Bone marrow (tissue), 2 donors: ENCODE results near the gene GID4.
A peak's percentile ranks its signal among the peaks of the same experiment; 100 is the strongest.
"Not testable (repeated sequence)": the region's sequence is repeated elsewhere in the genome, so short reads cannot be mapped to it uniquely, and the experiment has no call there.

Experiments used
- DNase-seq, 2 donors: peaks; one replicate each; lab custom pipeline; 2025; lab: John Stamatoyannopoulos, UW

The GID4 gene

DNA sequence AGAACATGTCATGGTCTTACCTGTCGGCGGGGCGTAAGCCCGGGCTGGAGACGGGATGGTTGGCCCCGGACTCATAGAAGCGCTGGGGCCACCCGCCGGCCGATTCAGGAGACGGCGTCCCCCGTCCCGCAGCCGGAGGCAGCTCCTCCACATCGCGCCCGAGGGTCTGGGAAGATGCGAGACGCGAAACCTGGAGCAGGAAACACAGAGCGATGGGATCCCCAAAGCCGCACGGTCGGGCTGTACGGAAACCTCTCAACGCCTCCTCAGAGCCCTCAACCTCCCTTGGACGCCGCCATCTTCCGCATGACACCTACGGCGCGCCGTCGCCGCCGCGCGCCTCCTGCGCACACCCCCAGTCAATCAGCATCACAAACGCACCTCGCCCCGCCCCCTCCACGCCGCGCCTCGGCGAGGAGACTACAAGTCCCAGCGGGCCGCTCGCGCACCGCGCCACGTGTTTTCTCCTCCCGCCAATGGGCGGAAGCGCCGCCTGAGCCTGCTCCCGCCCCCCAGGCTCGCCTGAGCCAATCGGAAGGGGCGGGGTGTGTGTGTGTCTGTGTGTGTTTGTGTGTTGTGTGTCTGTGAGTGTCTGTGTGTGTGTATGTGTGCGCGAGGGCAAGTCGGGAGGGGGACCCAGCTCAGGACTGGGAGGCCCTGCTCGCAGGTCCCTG is at the start of gene GID4, which contains the start of gene ATPAF2:
Gene GID4 (plus strand): TSS at position 548 of the 674 bp plus-strand sequence. CDS start 57 bp downstream, at position 605.
Gene ATPAF2 (minus strand): TSS at position 308 of the 674 bp plus-strand sequence. CDS start 155 bp downstream, at position 153.
- DNase-seq = peak; percentile 92 to 99

DNA sequence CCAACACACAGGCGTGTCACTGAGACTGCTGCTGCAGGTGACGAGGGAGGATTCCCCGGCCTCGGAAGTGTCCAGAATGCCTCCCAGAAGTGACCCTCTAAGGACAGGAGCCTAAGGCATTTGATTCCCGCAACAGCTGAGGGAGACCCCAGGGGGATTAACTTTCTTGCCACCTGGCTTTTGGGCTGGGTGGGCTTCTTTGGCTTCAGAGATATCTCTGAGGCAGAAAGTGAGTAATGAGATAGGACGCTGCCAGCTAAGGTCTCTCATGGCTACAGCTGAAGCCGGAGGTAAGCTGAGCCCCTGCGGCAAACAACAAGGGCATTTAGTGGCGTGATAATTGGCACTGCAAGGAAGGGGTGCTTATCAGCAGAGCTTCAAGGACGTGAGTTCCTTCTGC is 49.6 kb upstream of the GID4 start:
- DNase-seq = no peak

DNA sequence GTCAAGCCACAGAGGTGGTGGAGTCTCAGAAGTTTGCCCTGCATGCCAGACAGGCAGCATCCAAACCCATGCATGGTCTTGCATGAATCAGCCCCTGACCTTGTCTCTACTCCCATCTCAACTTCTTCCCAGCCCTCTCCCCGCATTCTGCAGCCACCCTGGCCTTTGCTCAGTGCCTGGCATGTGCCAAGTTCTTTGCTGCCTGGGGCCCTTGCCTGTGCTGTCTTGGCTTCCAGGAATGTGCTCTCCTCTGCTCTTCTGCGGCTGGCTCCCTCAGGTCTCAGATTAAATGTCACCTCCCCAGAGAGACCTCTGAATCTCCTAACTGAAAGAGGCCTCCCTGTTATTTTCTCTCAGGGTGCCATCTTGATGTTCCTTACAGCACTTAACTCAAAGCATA is 48.9 kb upstream of the GID4 start:
- DNase-seq = no peak

DNA sequence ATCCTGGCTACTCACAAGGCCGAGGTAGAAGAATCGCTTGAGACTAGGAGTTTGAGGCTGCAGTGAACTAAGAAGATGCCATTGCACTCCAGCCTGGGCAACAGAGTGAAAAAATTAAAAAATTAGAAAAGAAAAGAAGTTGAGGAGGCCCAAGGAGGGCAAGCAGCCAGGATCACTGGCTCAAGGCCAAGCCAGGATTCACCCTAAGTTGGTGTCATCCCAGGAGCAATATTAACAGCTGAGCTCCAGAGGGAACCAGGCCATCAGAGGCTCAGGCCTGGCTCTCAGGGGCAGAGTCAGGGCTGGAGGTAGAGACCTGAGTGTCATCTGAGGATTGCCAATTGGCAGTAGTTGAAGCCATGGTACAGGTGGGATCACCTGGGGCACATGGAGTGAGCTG is 45.8 kb upstream of the GID4 start:
- DNase-seq = no peak

DNA sequence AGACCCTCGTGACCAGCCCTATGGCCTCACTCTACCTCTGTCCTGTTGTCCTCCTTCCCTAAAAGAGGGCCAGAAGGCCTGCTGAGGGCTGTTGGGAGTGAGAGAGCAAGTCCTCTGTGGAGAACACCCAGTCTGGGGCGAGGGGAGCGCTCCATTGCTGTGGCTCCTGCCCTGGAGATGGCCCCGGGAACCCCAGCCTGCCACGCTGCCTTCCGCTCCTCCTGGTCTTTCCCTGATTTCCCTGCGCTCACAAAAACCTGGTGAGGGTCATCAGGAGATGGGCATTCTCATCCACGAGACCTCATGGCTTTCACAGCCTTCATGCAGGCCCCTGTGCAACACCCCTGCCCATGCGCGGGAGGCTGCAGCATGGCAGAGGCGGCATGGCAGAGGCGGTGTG is 45.4 kb upstream of the GID4 start:
- DNase-seq = no peak

DNA sequence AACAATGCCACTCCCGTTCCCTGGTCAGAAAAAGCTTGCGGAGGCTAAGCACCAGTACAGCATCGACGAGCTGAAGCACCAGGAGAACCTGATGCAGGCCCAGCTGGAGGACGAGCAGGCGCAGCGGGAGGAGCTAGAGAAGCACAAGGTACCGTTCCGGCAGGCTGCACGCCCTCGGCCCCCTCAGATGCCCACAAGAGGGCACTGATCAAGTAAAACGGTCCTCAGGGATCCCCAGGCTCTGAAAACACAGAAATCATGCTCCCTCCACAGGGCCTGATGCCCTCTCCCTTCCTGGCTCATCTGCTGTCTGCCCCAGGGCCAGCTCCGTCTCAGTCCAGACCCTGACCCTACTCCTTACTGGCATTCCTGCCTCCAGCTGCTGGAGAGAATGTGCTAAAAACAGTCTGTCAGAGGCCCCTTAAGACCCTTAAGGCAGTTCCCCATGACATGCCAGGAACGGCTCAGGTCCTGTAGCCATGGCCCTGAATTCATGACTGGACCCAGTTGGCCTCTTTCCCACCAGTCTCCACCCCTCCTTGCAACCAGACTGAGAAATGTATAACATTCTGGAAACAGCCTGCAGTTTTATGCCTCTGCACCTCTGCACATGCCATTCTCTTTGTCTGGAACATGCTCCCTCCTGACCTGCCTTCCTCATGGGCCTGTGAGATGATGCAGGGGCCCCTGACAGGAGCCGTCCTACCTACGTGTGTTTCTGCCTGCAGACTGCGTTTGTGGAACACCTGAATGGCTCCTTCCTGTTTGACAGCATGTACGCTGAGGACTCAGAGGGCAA is 44.7 kb upstream of the GID4 start:
- DNase-seq = peak in 1 of 2 donors; percentile 6

DNA sequence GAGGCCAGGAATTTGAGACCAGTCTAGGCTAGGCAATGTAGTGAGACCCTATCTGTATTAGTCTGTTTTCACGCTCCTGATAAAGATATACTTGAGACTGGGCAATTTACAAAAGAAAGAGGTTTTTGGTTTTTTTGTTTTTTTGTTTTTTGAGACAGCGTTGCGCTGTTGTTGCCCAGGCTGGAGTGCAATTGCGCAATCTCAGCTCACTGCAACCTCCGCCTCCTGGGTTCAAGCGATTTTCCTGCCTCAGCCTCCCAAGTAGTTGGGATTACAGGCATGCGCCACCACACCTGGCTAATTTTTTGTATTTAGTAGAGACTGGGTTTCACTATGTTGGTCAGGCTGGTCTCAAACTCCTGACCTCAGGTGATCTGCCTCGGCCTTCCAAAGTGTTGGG is 43.3 kb upstream of the GID4 start:
- not testable (repeated sequence) for DNase-seq

DNA sequence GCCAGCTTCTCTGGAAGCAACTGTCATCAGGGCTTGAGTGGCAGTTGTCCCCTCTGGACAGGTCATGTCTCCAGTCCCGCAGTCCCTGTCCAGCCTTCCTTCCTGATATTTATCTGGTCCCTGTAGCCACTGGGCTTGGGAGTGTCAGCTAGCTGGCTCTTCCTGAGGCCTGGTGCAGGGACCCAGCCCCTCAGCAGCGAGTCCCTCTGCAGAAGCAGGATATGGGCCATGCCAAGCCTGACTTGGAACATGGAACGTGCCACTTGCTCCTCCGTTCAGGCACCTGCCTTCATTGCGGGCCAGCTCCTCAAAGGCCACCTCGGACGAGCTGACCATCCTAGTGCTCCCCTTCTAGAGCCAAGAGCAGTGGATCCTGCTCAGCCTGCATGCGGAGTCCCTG is 40.3 kb upstream of the GID4 start:
- DNase-seq = no peak

DNA sequence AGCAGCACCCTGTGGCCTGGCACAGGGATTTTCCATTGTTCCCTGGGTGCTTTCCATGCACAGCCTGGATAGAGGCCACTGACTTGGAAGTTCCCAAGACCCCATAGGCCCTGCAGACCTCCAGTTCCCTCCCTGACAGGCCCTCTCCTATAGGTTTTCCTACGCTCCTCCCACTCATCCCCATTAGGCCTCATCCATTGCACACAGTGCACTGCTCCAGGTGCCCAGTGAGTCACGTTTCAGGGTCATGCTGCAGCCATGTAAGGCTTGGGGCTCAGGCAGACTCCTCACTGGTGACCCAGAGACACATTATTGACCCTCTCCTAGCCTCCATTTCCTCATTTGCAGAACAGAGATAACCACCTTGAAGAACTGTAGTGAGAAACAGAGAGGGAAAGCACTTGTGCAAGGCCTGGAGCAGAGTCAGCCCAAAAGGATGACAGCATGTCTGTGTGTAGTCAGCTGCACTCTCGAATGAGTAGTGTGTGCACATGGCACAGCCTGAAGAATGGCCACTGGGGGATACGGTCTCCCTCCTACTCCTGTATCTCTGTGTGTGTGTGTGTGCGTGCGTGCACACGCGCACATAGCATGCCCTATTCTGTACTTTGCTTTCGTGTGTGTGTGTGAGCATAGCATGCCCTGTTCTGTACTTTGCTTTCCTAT is 39.7 kb upstream of the GID4 start:
- no peak for DNase-seq

DNA sequence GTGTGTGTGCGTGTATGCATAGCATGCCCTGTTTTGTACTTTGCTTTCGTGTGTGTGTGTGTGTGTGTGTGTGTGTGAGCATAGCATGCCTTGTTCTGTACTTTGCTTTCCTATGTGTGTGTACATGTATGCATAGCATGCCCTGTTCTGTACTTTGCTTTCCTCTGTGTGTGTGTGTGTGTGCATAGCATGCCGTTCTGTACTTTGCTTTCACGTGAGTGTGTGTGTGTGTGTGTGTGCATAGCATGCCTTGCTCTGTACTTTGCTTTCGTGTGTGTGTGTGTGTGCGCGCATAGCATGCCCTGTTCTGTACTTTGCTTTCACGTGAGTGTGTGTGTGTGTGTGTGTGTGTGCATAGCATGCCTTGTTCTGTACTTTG is 39.2 kb upstream of the GID4 start:
- DNase-seq = no peak

DNA sequence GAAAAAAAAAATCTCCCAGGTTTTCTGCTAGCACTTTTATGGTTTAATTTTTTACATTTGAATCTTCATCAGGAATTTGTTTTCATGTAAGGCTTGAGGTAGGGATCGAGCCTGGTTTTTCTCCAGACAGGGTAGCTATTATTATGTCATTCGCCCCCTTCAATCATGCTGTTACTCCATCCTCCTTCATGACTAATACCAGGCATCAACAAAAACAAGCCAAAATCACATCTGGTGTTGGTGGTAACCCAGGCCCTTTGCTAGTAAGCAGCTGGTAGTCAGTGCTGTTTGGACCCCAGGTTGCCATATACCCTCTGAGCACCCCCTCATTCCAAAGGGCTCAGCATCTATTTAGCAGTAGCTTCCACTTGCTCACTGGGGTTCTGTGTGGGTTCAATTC is 37.0 kb upstream of the GID4 start:
- no peak for DNase-seq

DNA sequence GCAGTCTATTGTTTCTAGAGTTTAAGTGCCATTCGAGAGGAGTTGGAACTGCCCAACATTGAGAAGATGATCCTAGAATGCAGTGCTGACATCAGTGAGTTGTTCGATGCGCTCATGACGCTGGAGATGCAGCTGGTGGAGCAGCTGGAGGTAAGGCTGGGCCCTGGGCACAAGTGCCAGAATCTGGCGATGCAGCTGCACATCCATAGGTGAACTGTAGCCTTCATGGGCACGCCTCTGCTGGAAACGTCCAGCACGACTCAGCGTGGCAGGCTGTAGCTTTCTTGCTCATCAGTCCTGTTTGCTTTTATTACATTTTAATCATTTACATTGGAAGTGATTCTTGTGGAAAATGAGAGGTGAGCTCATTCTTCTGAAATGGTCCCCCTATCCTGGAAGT is 34.9 kb upstream of the GID4 start:
- DNase-seq = no peak

DNA sequence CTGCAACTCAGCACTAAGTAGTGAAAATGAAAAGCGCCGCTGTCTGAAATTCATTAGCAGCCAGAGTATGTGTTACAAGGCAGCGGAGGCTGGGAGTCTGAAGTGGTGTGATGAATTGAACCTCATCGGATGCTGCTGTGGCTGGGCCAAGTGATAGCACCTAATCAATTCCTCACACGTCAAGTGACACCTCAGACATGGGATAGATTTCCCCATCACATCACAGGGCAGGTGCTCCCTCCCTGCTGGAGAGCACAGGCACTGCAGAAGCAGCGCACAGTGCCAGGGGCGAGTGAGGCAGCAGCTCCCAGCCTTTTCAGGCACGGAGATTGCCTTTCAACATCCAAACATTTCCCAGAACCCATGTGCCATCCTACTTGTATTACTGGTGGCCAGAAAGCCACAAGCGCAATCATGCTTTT is 34.3 kb upstream of the GID4 start:
- DNase-seq = no peak

DNA sequence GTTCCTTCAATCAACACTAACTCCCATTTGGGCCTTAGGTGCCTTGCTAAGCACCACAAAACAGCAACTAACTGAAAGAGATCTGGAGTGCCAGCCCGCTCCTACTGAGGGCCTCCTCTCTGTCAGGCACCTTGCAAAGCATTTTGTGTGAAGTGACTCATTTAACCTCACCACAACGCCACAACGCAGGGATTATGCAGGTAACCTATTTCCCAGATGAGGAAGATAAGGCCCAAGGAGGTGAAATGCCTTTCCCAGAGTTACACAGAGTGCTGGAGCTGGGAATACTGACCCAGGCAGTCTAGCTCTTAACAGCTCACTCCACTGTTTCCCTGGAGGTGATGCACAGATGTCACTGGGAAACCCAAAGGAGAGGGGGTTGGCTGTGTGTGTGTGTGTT is 33.7 kb upstream of the GID4 start:
- DNase-seq = no peak

DNA sequence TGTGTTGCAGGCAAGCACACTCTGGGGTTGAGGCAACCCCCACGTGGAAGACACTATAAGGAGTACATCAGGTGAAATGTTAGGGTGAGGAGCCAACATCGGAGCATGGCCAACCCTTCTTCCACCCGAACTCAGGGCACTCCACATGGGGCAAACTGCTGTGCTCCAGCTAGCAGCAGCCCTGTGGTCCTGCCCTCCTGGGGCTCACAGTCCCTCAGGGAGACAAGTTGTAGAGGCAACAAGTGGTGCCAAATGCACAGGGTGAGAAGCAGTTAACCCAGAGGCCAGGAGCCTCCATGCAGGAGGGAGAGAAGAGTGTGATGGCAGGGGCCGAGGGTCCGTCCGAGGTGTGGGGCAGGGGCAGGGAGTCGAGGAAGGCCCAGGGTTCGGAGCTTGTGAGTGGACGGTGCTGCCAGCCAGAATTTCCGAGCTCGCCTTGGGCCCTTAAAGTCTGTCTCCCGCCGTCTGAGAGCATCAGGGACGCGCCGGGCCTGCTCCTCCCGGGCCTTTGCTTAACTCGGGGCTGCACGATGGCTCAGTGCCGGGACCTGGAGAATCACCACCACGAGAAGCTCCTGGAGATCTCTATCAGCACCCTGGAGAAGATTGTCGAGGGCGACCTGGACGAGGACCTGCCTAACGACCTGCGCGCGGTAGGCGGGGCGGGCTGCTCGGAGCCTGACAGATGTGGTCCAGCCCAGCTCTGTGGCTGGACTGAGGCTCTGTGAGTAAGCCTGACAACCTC is 32.5 kb upstream of the GID4 start:
- DNase-seq = no peak

DNA sequence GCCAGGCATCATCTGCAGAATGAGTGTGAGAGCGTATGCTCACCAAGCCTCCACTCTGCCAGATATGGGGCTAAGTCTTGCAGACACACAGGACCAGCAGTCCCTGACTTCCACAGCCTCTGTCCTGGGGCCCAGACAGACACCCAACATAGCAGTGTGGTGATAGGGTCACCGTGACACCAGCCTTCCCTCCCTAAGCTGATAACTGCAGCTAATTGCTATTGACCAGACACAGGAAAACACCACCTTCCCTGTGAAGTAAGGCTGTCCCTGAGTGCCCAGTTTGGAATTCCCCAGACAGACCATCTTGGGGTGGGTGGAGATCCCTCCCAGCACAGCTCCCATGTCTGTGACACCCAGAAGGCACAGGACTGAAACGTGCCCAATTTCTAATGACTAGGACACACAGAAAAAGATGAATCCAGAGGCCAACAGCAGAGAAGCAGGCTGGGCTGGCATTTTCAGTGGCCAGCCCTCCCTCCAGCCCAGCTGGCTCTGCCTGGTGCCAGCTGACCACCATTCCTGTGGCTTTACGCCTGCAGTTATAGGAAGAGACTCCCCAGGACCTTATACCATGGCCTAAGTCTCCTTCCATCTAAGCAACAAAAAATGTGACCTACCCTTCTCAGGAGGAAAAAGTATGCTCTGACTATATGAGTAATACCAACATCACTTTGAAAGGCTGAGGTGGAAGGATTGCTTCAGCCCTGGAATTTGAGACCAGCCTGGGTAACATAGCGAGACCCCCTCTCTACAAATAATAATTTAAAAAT is 30.5 kb upstream of the GID4 start:
- no peak for DNase-seq

DNA sequence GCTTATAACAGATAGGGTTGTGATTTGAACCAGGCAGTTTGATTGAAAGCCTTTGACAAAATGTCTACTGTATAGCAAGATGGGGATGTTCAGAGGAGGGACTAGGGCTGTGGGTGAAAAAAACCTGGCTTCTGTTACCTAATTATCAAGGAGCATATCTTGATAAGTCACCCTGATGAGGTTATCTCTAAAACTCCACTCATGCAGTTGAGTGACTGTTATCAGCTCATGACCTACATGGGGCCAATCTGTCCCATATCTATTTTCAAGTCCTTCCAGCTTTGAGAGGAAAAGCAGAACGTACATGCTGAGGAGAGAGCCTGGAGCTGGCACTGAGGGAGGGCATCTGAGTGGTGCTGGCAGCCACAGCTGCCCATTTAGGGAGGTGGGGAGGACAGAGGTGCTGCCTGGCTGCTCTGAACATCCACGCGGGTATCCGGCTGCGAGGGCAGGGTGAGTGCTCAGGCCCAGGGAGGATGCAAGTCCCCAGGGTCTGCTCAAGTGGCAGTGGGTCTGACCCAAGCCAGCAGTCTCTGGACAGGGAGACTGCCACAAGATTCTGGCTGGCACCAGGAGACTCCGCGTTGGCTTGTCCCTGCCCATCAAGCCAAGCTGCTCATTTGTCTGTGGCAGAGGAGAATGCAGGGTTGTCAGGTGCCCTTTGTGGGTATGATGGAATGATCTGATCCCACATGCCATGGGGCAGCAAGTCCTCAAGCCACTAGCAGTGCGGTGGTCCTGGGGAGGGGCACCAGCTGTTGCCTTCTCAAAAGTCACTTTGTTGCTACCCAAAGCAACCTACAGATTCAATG is 29.4 kb upstream of the GID4 start:
- no peak for DNase-seq

DNA sequence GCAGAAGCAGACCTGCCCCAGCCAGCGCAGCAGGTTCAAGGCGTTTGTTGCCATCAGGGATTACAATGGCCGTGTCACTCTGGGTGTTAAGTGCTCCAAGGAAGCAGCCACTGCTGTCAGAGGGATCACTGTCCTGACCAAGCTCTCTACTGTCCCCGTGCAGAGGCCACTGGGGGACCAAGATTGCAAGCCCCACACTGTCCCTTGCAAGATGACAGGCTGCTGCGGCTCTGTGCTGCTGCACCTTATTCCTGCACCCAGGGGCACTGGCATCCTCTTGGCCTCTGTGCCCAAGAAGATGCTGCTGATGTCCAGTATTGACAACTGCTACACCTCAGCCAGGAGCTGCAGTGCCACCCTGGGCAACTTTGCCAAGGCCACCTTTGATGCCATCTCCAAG is 27.9 kb upstream of the GID4 start:
- DNase-seq = no peak

DNA sequence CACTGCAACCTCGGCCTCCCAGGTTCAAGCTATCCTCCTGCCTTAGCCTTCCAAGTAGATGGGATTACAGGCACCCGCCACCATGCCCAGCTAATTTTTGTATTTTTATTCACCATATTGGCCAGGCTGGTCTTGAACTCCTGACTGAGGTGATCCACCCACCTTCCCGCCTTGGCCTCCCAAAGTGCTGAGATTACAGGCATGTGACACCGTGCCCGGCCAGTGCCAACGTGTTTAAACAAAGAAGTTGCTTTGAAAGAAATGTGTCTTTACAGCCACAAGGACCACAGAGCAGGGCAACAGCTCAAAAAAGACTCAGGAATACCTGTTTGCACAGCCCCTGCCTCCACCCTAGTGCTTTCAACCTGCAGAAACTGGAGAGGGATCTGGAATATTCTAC is 25.2 kb upstream of the GID4 start:
- DNase-seq = no peak

DNA sequence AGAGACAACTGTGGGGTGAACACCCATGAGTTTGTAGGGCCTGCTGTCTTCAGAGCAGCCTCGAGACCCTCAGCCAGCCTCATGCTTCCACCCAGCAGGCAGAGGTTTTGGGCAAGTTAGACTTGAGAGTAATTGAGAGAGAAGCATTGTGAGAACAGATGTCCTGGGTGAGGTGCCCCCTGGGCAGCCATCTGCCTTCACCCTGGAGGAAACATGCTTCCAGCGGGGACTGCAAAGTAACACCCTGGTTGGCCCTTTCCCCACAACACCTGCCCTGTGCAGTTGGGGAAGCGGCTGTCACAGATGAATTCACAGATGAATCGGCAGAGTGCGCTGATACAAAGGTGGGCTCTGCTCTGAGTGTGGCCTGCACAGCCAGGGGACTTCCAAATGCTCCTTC is 23.6 kb upstream of the GID4 start:
- no peak for DNase-seq

DNA sequence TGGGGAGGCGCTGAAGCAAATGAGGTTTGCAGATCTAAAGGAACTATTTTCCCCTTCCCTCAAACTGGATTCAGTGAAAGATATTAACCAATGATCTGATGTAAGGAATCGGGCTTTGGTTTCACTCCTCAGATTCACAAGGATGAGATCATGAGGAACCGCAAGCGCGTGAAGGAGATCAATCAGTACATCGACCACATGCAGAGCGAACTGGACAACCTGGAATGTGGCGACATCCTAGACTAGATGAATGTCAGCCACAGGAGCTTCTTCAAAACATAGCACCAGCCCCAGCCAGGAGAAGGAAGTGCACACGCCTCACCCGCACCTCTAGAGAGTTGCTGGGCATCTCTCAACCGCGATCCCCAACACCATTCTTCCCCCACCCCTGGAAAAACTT is 22.8 kb upstream of the GID4 start:
- no peak for DNase-seq
